ENCODE results near the gene TRIML1.

Gene TRIML1, protein sequence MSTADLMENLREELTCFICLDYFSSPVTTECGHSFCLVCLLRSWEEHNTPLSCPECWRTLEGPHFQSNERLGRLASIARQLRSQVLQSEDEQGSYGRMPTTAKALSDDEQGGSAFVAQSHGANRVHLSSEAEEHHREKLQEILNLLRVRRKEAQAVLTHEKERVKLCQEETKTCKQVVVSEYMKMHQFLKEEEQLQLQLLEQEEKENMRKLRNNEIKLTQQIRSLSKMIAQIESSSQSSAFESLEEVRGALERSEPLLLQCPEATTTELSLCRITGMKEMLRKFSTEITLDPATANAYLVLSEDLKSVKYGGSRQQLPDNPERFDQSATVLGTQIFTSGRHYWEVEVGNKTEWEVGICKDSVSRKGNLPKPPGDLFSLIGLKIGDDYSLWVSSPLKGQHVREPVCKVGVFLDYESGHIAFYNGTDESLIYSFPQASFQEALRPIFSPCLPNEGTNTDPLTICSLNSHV

GRCh38 chr4:188139141-188139540 lies at the start of gene TRIML1:
TRIML1 (plus strand) TSS chr4:188139441; CDS start chr4:188139559, 118 bp downstream.
- no peak for DNase-seq (ENCODE audit: low spot score)

- DNase-seq (ENCODE audit: low spot score) = no peak
Observed at GRCh38 chr4:188092824-188093223, 46.4 kb upstream of the TRIML1 start.

DNA sequence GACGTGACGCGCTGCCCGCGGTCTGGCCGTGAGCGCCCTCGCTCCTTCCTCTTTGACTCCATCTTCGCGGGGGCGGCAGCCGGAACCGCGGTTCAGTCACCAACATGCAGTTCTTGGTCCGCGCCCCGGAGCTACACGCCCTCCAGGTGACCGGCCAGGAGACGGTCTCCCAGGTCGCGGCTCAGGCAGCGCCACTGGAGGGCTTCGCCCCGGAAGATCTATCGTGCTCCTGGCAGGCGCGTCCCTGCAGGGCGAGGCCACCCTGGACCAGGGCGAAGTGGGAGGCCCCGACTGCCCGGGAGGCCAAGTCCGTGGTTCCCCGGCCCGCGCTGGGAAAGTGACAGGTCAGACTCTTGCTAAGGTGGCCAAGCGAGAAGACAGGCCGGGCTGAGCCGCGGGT lies 32.8 kb upstream of the TRIML1 start:
- DNase-seq (ENCODE audit: low spot score) = no peak

DNA sequence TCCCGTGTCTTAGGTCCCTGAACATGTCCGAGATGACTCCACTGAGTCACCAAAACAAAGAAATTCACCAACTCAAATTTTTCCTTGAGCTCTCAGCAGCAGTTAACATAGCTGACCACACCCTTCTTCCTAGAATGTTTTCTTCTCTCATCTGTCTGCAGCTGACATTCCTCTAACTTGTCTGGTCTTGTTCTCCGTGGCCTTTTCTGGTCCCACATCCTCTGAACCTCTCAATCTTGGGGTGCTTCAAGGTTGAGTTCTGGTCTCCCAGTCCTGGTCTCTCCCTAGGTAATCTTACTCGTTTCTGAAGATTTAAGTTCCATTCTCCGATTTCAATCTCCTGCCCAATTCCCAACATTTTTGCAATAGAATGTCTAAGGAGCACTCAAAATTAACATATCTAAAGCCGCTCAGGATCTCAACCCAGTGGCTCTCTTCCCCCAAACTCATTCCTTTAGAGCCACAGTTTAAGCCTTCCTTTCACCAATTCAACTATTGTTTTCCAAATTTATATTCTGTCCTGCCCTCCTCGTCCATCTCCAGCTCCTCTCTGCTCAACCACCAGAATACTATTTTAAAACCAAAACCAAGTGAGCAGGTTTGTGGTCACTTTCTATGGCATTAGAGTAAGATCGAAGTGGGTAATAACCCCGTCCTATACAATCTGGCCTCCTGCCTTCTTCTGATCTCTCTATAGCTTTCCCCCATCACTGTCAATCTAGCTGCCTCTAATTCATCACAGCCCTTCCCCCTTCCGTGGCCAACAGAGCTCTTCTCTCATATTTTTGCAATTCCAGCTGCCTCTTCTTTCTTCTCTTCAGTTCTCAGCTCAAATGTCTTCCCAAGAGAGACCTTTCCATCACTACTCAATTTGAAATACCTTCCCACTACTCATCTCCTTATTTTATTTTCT lies 31.1 kb upstream of the TRIML1 start:
- DNase-seq (ENCODE audit: low spot score) = peak; percentile 32

DNA sequence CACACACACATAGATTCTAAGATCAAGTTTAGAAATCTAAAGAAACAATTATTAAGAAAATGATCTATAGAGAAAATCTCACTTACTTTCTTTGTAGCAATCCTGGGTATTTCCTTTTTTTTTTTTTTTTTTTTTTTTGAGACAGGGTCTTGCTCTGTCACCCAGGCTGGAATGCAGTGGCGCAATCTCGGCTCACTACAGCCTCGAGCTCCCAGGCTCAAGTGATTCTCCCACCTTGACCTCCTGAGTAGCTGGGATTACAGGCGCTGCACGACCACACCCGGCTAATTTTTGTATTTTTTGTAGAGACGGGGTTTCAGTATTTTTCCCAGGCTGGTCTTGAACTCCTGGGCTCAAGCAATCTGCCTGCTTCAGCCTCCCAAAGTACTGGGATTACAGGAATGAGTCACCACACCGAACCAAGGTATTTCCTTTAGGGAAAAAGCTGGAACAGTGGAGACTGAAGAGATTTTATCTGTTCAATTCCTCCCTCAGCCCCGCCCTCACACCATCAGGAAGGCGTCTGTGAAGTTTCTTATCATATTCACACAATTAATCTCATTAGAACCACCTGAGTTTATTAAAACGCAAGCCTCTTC lies 30.0 kb upstream of the TRIML1 start, which contains the start of gene TRIML2:
TRIML2 (minus strand) TSS at position 447 of the 599 bp plus-strand sequence. CDS start 4,235 bp downstream, outside the sequence.
- no peak for DNase-seq (ENCODE audit: low spot score)

DNA sequence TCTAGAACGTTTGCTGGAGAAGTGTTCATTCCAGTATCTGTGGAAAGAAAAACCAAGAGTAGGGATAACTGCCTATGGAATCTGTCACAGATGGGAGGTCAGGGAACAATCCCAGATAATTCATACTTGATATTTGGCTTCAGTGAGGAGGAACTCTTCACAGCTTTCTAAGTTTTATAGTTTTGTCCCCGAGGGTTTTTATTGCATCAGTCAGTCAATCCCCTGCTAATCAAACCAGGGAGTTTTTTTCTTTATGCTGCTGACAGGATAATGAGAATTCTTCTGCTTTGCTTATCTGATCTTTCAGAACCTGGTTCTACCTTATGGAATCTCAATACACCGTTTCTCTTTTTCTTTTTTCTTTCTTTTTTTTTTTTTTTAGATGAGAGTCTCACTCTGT lies 29.2 kb upstream of the TRIML1 start:
- no peak for DNase-seq (ENCODE audit: low spot score)

- no peak for DNase-seq (ENCODE audit: low spot score)
Observed at GRCh38 chr4:188110741-188111471, 28.3 kb upstream of the TRIML1 start.

DNA sequence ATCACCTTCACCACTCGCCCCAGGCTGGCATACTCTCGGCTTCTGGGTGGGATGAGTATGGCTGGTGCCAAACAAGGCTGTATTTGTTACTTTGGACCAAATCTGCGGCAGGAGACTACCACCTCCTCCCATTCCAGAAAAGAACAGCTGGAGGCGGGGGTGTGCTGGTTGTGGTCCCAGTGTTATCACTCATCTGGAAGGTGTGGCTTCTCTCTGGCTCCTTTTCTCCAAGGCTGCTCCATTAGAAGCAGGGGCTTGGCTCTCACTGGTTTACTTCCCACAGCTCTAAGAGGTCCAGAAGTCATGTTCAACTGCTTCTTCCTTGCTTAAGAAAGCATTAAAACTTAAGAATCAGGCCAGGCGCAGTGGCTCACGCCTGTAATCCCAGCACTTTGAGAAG lies 27.3 kb upstream of the TRIML1 start:
- DNase-seq (ENCODE audit: low spot score) = no peak

GRCh38 chr4:188113156-188113555 lies 26.1 kb upstream of the TRIML1 start:
- no peak for DNase-seq (ENCODE audit: low spot score)

DNA sequence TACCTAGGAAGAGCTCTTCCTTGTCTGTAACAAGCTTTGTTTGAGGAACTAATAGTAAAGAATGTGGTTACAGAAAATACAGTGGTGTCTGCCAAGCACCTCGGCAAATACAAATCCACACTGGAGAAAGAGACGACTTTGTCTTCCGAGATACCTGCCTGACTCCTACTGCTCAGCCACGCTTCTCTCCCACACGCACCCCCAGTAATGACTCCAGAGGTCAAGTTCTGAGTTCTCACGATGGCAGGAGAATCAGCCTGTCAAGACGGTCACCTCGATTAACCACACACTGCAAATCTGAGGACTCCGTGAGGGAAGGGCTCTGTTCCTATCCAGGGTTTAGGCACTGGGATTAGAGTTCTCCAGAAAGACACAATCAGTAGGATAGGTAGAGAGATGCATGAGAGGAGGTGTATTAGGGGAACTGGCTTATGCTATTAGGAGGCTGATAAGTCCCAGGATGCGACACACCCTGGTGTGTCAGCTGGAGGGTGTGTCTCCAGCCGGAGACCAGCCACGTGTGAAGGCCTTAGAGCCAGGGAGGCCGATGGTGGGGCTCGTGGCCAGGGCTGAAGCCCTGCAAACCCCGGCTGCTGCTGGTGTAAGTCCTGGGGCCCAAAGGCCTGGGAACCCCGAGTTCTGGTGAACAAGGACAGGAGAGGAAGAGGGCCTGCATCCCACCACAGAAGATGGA lies 21.5 kb upstream of the TRIML1 start:
- no peak for DNase-seq (ENCODE audit: low spot score)

DNA sequence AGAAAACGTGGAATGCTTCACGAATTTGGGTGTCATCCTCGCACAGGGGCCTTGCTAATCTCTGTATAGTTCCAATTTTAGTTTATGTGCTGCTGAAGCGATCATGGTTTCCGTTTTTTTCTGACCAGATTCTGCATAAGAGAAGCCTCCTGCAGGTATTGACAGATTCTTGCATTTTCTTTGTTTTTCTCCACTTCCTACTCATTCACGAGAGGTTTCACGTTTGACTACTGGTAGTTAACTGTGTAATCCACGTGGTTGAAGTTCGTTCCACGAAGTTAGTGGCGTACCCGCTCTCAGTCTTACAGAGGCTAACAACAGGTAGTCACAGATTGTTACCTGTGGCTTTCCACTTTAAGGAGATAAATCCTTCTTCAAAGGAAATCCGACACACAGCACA lies 17.7 kb upstream of the TRIML1 start:
- DNase-seq (ENCODE audit: low spot score) = no peak

DNA sequence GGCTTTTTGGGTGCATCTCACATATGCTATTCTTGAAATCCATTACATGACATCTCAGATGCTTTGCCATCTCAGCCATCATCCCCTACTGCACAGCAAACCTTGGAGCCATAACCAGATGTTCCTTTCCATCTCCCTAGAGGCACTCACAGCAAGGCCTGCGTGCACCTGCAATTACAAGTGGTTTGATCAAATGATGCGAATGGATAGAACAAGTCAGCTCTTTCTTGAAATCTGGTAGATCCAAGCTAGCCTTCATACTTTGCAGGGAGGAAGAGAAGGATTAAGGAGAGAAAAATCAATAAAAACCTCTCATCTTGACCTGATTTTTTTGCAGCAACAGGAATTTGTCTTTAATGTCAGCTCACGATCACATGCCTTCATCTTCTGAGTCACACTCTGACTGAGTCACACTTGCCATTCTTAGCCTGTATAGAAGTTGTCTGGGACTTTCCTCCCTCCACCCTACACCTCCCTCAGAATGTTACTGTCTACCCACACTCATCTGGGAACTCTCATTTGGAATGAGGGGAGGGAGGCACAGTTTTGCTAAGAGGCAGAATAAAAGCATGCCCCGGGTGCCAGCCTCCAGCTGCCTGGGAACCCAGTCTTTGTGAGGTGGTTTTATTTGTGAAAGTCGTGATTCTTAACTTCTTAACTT lies 11.9 kb upstream of the TRIML1 start:
- DNase-seq (ENCODE audit: low spot score) = peak; percentile 50

DNA sequence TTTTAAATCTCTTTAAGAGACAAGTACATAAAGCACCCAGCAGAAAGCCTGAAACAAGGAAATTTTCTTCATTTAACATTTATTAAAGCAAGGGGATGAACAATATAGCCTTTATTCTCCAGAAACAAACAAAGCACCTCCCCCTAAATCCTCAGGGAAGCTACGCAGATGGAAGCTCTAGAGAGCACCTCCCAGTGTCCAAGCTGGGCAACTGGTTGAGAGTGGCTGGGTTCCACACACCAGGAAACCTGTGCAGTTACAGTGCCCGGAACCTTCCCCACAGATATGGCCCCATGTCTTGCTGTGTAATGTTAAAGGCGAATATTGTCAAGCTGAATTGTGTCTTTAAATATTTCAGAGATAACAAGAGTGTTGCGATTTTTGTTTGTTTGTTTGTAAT lies 8.9 kb upstream of the TRIML1 start:
- DNase-seq (ENCODE audit: low spot score) = no peak

- no peak for DNase-seq (ENCODE audit: low spot score)
Observed at GRCh38 chr4:188132232-188132631, 7.0 kb upstream of the TRIML1 start.

DNA sequence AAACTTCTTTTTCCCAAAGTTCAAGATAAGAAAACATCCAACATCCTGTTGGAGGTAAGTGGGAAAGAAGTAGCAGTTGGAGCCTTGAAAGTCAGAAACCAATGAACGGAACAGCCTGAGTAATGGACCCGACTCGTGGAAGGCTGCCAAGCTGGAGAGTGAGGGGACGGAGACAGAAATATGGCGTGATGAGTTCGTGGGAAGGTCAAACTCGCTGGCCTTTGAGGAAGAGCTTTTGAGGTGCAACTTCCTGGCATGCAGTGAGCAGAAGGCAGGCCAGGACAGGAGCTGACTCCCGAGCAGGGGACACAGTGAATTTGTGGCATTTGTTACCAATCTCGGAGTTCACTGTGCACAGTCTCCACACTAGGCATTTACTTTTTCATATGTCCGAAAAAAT lies 1.0 kb upstream of the TRIML1 start:
- DNase-seq (ENCODE audit: low spot score) = no peak

- no peak for DNase-seq (ENCODE audit: low spot score)
Observed at GRCh38 chr4:188139671-188140070, 430 bp downstream of the TRIML1 start.

DNA sequence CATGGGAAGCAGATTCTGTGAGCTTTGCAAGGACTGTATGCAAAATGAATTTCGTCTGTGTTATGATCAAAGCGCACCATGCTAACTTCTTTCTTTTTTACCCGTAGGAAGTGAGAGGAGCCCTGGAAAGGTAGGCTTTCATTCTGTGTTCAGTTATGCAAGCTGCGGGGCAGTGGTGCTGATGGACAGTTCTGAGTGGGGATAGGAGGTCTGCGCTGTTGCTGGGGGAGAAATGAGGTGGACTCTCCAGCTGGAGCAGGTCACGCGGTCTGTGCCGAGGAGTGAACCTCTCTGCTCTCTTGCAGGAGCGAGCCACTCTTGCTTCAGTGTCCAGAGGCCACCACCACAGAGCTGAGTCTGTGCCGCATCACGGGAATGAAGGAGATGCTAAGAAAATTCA lies 4.5 kb downstream of the TRIML1 start:
- DNase-seq (ENCODE audit: low spot score) = no peak

- no peak for DNase-seq (ENCODE audit: low spot score)
Observed at GRCh38 chr4:188145601-188146000, 6.4 kb downstream of the TRIML1 start.

- DNase-seq (ENCODE audit: low spot score) = no peak
Observed at GRCh38 chr4:188146618-188147017, 7.4 kb downstream of the TRIML1 start.

GRCh38 chr4:188147176-188147575 lies 7.9 kb downstream of the TRIML1 start:
- DNase-seq (ENCODE audit: low spot score) = no peak

DNA sequence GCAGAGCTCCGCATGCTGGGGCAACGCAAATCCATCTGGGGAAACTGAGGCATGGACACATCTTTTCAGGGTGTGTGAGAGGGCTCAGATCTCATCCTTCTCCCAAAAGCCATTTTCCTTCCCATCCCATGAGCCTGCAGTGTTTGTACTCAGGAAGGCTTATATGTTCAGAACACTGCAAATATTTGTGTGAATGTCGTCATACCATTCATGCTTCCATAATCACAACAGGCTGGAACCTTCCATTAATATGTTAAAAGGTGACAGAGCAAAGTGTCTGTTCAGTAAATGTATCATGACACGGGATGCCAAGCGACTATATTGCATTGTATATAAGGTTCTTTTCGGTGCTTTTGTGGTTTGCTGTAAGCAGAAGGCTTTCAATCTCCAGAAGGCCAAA lies 8.5 kb downstream of the TRIML1 start:
- DNase-seq (ENCODE audit: low spot score) = no peak

Data from hepatic stellate cell (primary cell).